Epithelial cell of proximal tubule (primary cell): ENCODE measurements around the gene RAPGEF4. TPM values are rescaled to one million over a fixed set of nuclear protein-coding genes. Genes with fewer than 3 reads are reported as not detected.

Experiments
- DNase-seq: peaks from one replicate; pipeline ENCODE4 v3.0.0-alpha.2; 2011; ENCODE audit warnings: low read depth
- H3K4me3 ChIP-seq: 2 replicates; pipeline ENCODE4 v1.5.1; 2011; ENCODE audit warnings: low read depth, mild to moderate bottlenecking, low read length
- total RNA-seq: library from RNA; depleted of rRNA; stranded (reverse); fragments of >200 nt; gene quantifications from 2 replicates; pipeline ENCODE4 v1.2.3, GENCODE V29; 2015
- TF ChIP-seq, protein P1 (sequence below): conservative IDR thresholded peaks from 2 replicates; pipeline ENCODE4 v1.5.1; 2012; ENCODE audit warnings: low read depth, mild to moderate bottlenecking, low read length

RAPGEF4 gene
- total RNA-seq, 1 donor from 2014 or later: 0.81 TPM

DNA sequence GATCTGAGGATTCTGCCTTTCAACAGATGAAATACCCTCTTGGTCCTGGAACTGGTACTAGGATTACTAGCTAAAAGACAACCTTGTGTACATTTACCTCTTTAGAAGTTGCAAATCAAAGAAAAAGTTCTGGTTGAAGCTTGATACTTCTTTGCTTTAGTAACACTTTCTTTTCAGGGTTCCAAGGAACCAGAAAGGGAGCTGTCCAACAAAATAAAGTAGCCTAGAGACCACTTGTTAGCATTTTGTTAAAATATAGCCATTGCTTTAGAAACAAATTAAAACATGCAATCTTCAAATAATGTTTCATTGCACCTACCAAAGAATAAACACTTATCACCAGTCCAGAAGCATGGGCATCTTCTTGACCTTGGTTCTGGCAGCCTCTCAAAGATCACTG is 222.1 kb downstream of the RAPGEF4 start:
- TF ChIP-seq, protein P1, sequence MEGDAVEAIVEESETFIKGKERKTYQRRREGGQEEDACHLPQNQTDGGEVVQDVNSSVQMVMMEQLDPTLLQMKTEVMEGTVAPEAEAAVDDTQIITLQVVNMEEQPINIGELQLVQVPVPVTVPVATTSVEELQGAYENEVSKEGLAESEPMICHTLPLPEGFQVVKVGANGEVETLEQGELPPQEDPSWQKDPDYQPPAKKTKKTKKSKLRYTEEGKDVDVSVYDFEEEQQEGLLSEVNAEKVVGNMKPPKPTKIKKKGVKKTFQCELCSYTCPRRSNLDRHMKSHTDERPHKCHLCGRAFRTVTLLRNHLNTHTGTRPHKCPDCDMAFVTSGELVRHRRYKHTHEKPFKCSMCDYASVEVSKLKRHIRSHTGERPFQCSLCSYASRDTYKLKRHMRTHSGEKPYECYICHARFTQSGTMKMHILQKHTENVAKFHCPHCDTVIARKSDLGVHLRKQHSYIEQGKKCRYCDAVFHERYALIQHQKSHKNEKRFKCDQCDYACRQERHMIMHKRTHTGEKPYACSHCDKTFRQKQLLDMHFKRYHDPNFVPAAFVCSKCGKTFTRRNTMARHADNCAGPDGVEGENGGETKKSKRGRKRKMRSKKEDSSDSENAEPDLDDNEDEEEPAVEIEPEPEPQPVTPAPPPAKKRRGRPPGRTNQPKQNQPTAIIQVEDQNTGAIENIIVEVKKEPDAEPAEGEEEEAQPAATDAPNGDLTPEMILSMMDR: no peak
- no peak overlapping the region for H3K4me3 ChIP-seq
- no peak for DNase-seq

DNA sequence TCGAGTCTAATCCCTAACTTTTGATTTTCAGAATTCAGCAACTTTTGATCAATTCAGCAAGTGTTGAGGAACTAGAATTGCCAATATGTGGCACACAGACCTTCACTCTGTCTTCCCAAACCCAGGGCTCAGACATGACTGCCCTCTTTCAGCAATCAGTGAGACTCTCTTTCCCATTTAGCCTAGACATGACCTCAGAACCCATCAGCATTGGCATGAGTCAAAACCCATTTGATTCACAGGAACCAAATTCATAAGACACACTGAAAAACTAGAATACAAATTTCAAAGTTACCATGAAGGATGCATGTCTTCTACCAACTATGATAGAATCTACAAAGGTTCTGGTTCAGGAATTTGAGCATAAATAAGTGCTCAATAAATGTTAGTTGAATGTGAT is 226.4 kb downstream of the RAPGEF4 start:
- H3K4me3 ChIP-seq: no peak overlapping the region
- TF ChIP-seq, protein P1: no peak
- DNase-seq: no peak

DNA sequence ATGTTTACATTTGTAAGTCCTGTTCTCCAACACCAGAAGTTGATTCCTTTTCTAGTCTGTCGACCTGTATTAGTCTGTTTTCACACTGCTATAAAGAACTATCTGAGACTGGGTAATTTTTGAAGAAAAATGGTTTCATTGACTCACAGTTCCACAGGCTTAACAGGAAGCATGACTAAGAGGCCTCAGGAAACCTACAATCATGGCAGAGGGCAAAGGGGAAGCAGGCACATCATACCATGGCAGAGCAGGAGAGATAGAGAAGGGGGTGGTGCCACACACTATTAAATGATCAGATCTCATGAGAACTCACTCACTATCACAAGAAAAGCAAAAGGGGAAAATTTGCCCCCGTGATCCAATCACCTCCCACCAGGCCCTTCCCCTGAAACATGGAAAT is 227.2 kb downstream of the RAPGEF4 start:
- DNase-seq: no peak
- TF ChIP-seq, protein P1: no peak
- H3K4me3 ChIP-seq: no peak overlapping the region

DNA sequence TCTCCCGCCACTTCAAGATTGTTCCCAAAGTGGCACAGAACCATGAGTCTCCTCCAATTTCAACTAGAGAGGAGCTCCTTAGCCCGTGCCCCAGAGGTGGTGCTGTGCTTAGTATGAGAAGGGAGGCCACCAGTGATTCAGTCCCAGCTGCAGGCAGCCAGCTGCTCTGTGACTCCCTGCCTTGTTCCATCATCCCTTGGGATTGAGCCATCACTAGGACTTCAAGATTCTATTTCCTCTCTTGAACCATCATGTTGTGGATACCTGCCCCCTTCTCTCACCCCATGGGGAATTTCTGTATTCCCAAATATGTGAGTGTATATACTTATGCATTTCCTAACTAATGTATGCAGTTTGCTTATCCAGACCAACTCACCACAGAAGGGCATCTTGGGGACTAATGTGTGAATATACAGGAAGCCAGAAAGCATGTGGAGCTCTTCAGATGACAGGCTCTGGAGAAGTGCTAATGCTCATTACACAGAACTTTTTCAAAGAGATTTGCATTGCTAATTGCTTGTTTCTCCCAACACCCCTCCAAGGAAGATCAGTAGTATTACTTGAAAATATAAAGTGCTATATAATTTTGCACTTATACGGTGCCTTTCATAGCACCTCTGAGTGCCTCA is 229.0 kb downstream of the RAPGEF4 start:
- no peak overlapping the region for H3K4me3 ChIP-seq
- TF ChIP-seq, protein P1: no peak
- DNase-seq: no peak

DNA sequence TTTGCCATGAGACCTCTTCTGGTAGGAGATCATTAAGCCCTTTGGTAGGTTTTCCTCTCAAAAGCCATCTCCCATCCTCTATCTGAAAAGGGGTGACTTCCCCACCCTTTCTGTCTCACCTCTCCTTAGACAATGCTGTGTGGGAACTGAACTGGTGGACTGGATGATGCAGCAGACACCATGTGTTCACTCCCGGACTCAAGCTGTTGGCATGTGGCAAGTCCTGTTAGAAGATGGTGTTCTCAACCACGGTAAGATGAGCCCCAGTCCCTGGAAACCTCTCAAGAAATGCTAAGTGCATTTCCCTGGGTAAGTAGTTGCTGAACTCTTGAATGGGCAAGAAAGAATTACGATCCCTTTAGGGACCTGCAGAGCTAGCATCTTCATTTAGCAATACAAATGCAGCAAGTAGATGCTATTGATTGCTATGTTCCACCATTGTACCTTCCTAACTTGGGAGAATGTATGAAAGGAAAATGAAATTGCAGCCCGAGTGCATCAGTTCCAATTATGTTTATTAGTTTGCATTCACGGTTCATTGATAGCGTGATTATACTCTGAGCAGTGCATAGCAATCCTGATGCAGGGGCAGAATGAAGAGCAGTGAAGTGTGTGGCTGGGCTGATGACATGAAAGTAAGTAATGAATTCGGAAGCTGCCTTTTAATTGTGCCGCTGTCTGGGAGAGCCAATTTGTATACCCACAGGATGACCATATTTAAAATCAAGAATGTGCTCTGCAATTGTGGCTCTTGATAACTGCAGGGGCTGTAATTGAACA is 230.0 kb downstream of the RAPGEF4 start:
- TF ChIP-seq, protein P1: no peak
- no peak for DNase-seq
- no peak overlapping the region for H3K4me3 ChIP-seq

DNA sequence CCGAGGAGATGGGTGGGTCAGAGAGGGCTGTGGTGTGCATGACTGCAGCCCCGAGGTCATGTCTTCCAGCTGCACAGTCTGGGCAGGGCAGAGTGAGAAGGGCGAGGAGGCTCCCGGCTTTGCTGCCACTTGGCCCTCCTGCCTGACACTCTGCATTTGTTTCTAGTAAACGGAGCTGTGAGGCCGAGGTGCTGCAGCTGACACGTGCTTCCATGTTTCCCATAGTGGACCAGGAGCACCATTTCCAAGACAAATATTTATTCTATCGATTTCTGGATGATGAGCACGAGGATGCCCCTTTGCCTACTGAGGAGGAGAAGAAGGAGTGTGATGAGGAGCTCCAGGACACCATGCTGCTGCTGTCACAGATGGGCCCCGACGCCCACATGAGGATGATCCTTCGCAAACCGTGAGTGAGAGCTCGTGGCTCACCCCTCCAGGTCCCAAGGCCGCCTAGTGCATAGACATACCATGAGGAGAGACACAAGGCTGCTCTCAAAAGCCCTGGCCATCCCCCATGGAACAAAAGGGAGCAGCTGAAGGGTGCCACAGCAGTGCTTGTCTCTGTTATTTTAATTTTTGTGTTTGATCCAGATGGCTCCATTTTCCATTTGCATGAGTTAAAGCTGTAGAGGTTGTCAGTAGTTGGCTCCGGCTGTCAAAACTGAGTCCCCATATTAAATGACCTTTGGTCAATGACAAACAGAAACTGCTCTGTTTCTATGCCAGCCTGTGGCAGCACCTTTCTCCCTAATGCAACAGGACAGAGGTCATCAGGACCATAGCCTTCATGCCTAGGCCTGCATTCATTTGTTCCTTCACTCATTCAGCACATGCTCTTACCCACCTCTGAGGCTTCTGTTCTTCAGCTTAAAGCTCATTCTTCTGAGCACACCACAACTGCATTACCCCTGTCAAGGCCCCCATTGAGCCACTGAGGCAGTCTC is 231.7 kb downstream of the RAPGEF4 start:
- DNase-seq: no peak
- no peak overlapping the region for H3K4me3 ChIP-seq
- TF ChIP-seq, protein P1: no peak
